Nephron (organoid): Measurements from ENCODE around the gene CDK15.

Experiments
- H3K27ac Mint-ChIP-seq, 3 experiments: 2 replicates each; pipeline ENCODE4 v1.8.0; 2020; ENCODE audit warnings: mixed read lengths in 3 of 3, mild to moderate bottlenecking in 2 of 3, moderate library complexity in 1 of 3
- H3K27me3 Mint-ChIP-seq: 2 replicates; pipeline ENCODE4 v1.8.0; 2021; ENCODE audit warnings: low read depth, mild to moderate bottlenecking, moderate library complexity, mixed read lengths
- H3K36me3 Mint-ChIP-seq: 2 replicates; pipeline ENCODE4 v1.8.0; 2020; ENCODE audit warnings: low read depth, mixed read lengths
- H3K4me1 Mint-ChIP-seq: 2 replicates; pipeline ENCODE4 v1.8.0; 2020; ENCODE audit warnings: mixed read lengths
- H3K4me3 Mint-ChIP-seq, 3 experiments: 2 replicates each; pipeline ENCODE4 v1.8.0; 2020; ENCODE audit warnings: mild to moderate bottlenecking in 3 of 3, mixed read lengths in 3 of 3, moderate library complexity in 2 of 3
- H3K9me3 Mint-ChIP-seq: 2 replicates; pipeline ENCODE4 v1.8.0; 2020; ENCODE audit warnings: mixed read lengths
- CTCF ChIP-seq, 3 experiments: fragments of 200-600 bp; sonication (generic); IDR thresholded peaks; one replicate each; pipeline ENCODE4 v1.5.0; 2021; ENCODE audit warnings: antibody characterized with exemption in 3 of 3; ENCODE audit not compliant: unreplicated experiment in 3 of 3

CDK15 gene

GRCh38 chr2:201866643-201867473 is 60.5 kb downstream of the CDK15 start:
- TF ChIP-seq CTCF (IDR thresholded peaks at IDR 0.05; ENCODE audit: unreplicated experiment in 3 of 3), result no peak
- peak overlapping the region; percentile 19 to 55 (median 42) for H3K27ac Mint-ChIP-seq
- H3K4me1 Mint-ChIP-seq, result peaks cover 13% of the 10 kb centered on the region
- H3K27me3 Mint-ChIP-seq, result no peaks in the 10 kb centered on the region
- H3K36me3 Mint-ChIP-seq, result no peaks in the 10 kb centered on the region
- no peaks in the 10 kb centered on the region for H3K9me3 Mint-ChIP-seq
- no peak overlapping the region for H3K4me3 Mint-ChIP-seq

- Mint-ChIP-seq H3K36me3 (no peaks in the 10 kb centered on the region), H3K4me1 (peaks cover 22% of the 10 kb centered on the region), H3K9me3 (no peaks in the 10 kb centered on the region), H3K27ac (peak overlapping the region in 1 of 3 experiments; percentile 46), H3K27me3 (no peaks in the 10 kb centered on the region), H3K4me3 (no peak overlapping the region)
- TF ChIP-seq CTCF (IDR thresholded peaks at IDR 0.05; ENCODE audit: unreplicated experiment in 3 of 3), result no peak
These were observed 65.1 kb downstream of the CDK15 start for GRCh38 chr2:201871471-201871870.

- H3K27ac Mint-ChIP-seq, result peak overlapping the region; percentile 10 to 44 (median 13)
- H3K4me3 Mint-ChIP-seq, result no peak overlapping the region
- TF ChIP-seq CTCF (IDR thresholded peaks at IDR 0.05; ENCODE audit: unreplicated experiment in 3 of 3), result no peak
- H3K27me3 Mint-ChIP-seq, result no peaks in the 10 kb centered on the region
- H3K4me1 Mint-ChIP-seq, result peaks cover 17% of the 10 kb centered on the region
- H3K9me3 Mint-ChIP-seq, result no peaks in the 10 kb centered on the region
- H3K36me3 Mint-ChIP-seq, result no peaks in the 10 kb centered on the region
These were observed 66.3 kb downstream of the CDK15 start for GRCh38 chr2:201872591-201872990.

GRCh38 chr2:201879996-201880395 is 73.7 kb downstream of the CDK15 start:
- H3K27me3 Mint-ChIP-seq, result peaks cover 5% of the 10 kb centered on the region
- TF ChIP-seq CTCF (IDR thresholded peaks at IDR 0.05; ENCODE audit: unreplicated experiment in 3 of 3), result no peak
- peak overlapping the region; percentile 89 to 91 (median 89) for H3K27ac Mint-ChIP-seq
- no peaks in the 10 kb centered on the region for H3K36me3 Mint-ChIP-seq
- H3K4me1 Mint-ChIP-seq, result peaks cover 53% of the 10 kb centered on the region
- no peaks in the 10 kb centered on the region for H3K9me3 Mint-ChIP-seq
- no peak overlapping the region for H3K4me3 Mint-ChIP-seq

DNA sequence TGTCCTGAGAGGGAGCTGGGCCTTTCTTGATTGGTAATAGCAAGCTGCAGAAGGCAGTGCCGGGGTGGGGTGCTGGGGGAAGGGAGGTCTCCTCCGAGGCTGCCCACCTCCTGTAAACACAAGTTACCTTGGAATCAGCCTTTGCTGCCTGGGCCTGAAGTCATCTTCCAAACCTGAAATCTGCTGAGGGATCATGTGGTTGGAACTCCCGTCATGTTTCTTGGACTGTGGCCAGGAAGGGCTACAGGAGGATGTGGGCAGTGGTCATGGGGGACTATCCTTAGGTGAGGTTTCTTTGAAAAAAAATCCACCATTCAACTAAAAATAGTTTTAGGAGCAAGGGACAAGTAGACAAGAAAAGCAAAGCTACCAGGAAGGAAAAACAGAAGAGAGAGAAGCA is 74.2 kb downstream of the CDK15 start:
- no peaks in the 10 kb centered on the region for H3K36me3 Mint-ChIP-seq
- no peaks in the 10 kb centered on the region for H3K9me3 Mint-ChIP-seq
- H3K27me3 Mint-ChIP-seq, result peaks cover 5% of the 10 kb centered on the region
- peaks cover 57% of the 10 kb centered on the region for H3K4me1 Mint-ChIP-seq
- no peak for TF ChIP-seq CTCF (IDR thresholded peaks at IDR 0.05; ENCODE audit: unreplicated experiment in 3 of 3)
- peak overlapping the region; percentile 89 to 91 (median 89) for H3K27ac Mint-ChIP-seq
- H3K4me3 Mint-ChIP-seq, result peak overlapping the region in 1 of 3 experiments; percentile 50
